HEK293 (cell line): ENCODE data around the gene PPP4R4.

ENCODE experiments used
- CTCF ChIA-PET: fragments of 350-600 bp; formaldehyde crosslinking; extraction: SDS; loops from one replicate; lab custom pipeline; 2021; ENCODE audit warnings: antibody characterized with exemption; lab: Yijun Ruan, JAX
- POLR2A ChIA-PET: fragments of 300-600 bp; formaldehyde crosslinking; extraction: SDS; loops from one replicate; lab custom pipeline; 2020; ENCODE audit warnings: antibody characterized with exemption, inconsistent platforms; lab: Yijun Ruan, JAX
- H3K27ac ChIP-seq: fragments of 200-500 bp; sonication (Bioruptor generic); 2 replicates; pipeline ENCODE4 v1.5.1; 2014; ENCODE audit warnings: low read depth, low read length, control low read depth, inconsistent platforms; ENCODE audit errors: extremely low read depth
- H3K36me3 ChIP-seq, 2 experiments: fragments of 200-500 bp in 1 of 2; sonication (Bioruptor generic) in 1 of 2; 1 replicate in 1 of 2; 2 replicates in 1 of 2; pipeline ENCODE4 v1.5.1; 2014 to 2017; ENCODE audit warnings: inconsistent platforms in 2 of 2, low read length in 2 of 2; ENCODE audit not compliant: control insufficient read depth in 2 of 2, insufficient read depth in 1 of 2
- H3K4me1 ChIP-seq: fragments of 200-500 bp; sonication (Bioruptor generic); 2 replicates; pipeline ENCODE4 v1.5.1; 2014; ENCODE audit warnings: mild to moderate bottlenecking, low read length, inconsistent platforms; ENCODE audit not compliant: control insufficient read depth, insufficient read depth
- H3K4me3 ChIP-seq: 2 replicates; pipeline ENCODE4 v1.5.1; 2011; ENCODE audit warnings: low read depth, mild to moderate bottlenecking, control low read depth, low read length, moderate library complexity
- H3K9me3 ChIP-seq: fragments of 200-500 bp; sonication (Bioruptor generic); 2 replicates; pipeline ENCODE4 v1.5.1; 2014; ENCODE audit warnings: low read depth, low read length, inconsistent platforms; ENCODE audit not compliant: control insufficient read depth, insufficient read depth
- GFI1B ChIP-seq: fragments of 450-650 bp; formaldehyde crosslinking; IDR thresholded peaks from 2 replicates; pipeline ENCODE4 v1.5.1; 2016; ENCODE audit warnings: missing biosample characterization, missing genetic modification characterization
- GLI2 ChIP-seq: fragments of 450-650 bp; formaldehyde crosslinking; IDR thresholded peaks from 2 replicates; pipeline ENCODE4; 2017; ENCODE audit warnings: missing biosample characterization, missing genetic modification characterization, low read depth, borderline replicate concordance
- HOXC10 ChIP-seq: sonication (generic); formaldehyde crosslinking; IDR thresholded peaks from 2 replicates; pipeline ENCODE4 v1.8.1; 2023; ENCODE audit warnings: mild to moderate bottlenecking, missing genetic modification reagents
- SCRT1 ChIP-seq: fragments of 450-650 bp; formaldehyde crosslinking; IDR thresholded peaks from 2 replicates; pipeline ENCODE4 v1.5.1; 2016; ENCODE audit warnings: missing biosample characterization, missing genetic modification characterization, borderline replicate concordance
- ZBTB11 ChIP-seq: fragments of 450-650 bp; formaldehyde crosslinking; conservative IDR thresholded peaks from 2 replicates; pipeline ENCODE4 v1.5.1; 2016; ENCODE audit warnings: low read depth, missing biosample characterization, missing genetic modification characterization
- ZBTB21 ChIP-seq: fragments of 450-650 bp; formaldehyde crosslinking; IDR thresholded peaks from 2 replicates; pipeline ENCODE4 v1.5.1; 2017; ENCODE audit warnings: missing biosample characterization, missing genetic modification characterization
- ZNF138 ChIP-seq: fragments of 450-650 bp; formaldehyde crosslinking; IDR thresholded peaks from 2 replicates; pipeline ENCODE4 v1.5.1; 2016; ENCODE audit warnings: missing biosample characterization, missing genetic modification characterization, borderline replicate concordance
- ZNF155 ChIP-seq: fragments of 450-650 bp; formaldehyde crosslinking; IDR thresholded peaks from 2 replicates; pipeline ENCODE4 v1.5.1; 2016; ENCODE audit warnings: missing biosample characterization, missing genetic modification characterization
- ZNF354C ChIP-seq: fragments of 450-650 bp; formaldehyde crosslinking; IDR thresholded peaks from 2 replicates; pipeline ENCODE4 v1.5.1; 2016; ENCODE audit warnings: missing biosample characterization, missing genetic modification characterization, low read depth, borderline replicate concordance
- ZNF433 ChIP-seq: fragments of 450-650 bp; formaldehyde crosslinking; IDR thresholded peaks from 2 replicates; pipeline ENCODE4 v1.5.1; 2016; ENCODE audit warnings: missing biosample characterization, missing genetic modification characterization, low read depth
- ZNF513 ChIP-seq: fragments of 450-650 bp; IDR thresholded peaks from 2 replicates; pipeline ENCODE4 v1.5.1; 2018; ENCODE audit warnings: missing biosample characterization, missing genetic modification characterization
- ZNF558 ChIP-seq: fragments of 450-650 bp; formaldehyde crosslinking; IDR thresholded peaks from 2 replicates; pipeline ENCODE4 v1.5.1; 2016; ENCODE audit warnings: missing biosample characterization, missing genetic modification characterization
- ZNF600 ChIP-seq: fragments of 450-650 bp; formaldehyde crosslinking; IDR thresholded peaks from 2 replicates; pipeline ENCODE4 v1.5.1; 2016; ENCODE audit warnings: missing biosample characterization, missing genetic modification characterization
- ZNF777 ChIP-seq: fragments of 450-650 bp; formaldehyde crosslinking; IDR thresholded peaks from 2 replicates; pipeline ENCODE4 v1.5.1; 2017; ENCODE audit warnings: missing biosample characterization, missing genetic modification characterization, borderline replicate concordance
- ZNF785 ChIP-seq: fragments of 450-650 bp; formaldehyde crosslinking; IDR thresholded peaks from 2 replicates; pipeline ENCODE4 v1.5.1; 2016; ENCODE audit warnings: missing biosample characterization, missing genetic modification characterization
- ZSCAN16 ChIP-seq: fragments of 450-650 bp; formaldehyde crosslinking; IDR thresholded peaks from 2 replicates; pipeline ENCODE4 v1.5.1; 2016; ENCODE audit warnings: missing biosample characterization, missing genetic modification characterization

The PPP4R4 gene

DNA sequence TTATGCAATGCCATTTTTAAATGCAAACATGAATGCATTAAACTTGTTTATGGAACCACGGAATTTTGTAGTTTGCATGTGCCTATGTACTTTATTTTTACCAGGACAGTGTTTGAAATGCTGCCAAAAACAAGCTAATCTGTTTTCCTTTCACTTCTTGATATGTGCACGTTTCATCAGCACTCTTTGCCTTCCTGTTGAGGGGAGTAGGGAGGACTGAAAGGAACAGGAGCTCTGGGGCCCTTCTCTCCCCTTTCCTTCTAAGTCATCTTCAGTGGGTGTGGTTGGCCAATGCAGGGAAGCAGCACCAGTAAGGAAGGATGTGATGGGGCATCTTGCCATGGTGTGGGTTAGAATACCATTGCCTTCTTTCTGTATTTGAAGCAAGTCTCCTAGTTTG lies 12.1 kb upstream of the PPP4R4 start:
- Histone ChIP-seq H3K27ac (no peak overlapping the region), H3K4me3 (no peak overlapping the region), H3K9me3 (no peaks in the 10 kb centered on the region), H3K36me3 (no peaks in the 10 kb centered on the region), H3K4me1 (no peaks in the 10 kb centered on the region; the same call in 1 of the 2 replicates)
- no peak for TF ChIP-seq ZBTB21 (tag by site-specific recombination)
- TF ChIP-seq ZNF777: no peak
- no peak for TF ChIP-seq GLI2 (tag by site-specific recombination)
- no peak for TF ChIP-seq ZNF513 (tag by site-specific recombination)
- CTCF ChIA-PET: interaction anchor here (0.8 to 2.7 kb wide), 2 partner anchors 9 to 25 kb away, joined by 3 to 13 read pairs; no protein-coding TSS in a partner anchor
- POLR2A ChIA-PET: no interaction called here

DNA sequence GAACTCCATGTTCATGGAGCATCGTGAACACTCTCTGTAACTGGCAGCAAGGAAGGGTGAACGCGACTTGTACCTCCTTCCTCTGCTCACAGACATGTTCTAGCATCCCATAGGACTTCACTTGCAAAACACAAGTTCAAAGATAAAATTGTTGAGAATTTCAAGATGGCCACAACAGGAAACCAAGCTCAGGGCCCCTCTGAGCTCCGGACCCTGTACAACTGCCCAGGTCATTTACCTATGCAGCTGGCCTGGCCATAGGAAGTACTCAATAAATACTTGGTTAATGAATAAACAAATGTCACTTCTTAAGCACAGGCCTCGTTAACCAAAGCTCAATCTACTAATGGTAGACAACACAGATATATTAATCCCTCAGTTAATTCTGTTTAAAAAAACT lies 11.7 kb upstream of the PPP4R4 start:
- Histone ChIP-seq H3K9me3 (no peaks in the 10 kb centered on the region), H3K36me3 (no peaks in the 10 kb centered on the region), H3K27ac (no peak overlapping the region), H3K4me3 (no peak overlapping the region), H3K4me1 (no peaks in the 10 kb centered on the region; the same call in 1 of the 2 replicates)
- ChIA-PET CTCF (interaction anchor here (1.1 to 2.7 kb wide), 3 partner anchors 26 to 126 kb away, joined by 5 to 13 read pairs (median 7); no protein-coding TSS in a partner anchor), POLR2A (no interaction called here)
- TF ChIP-seq GFI1B (tag by site-specific recombination) (no peak), ZNF433 (tag by site-specific recombination) (no peak), ZNF785 (tag by site-specific recombination) (no peak)
- TF ChIP-seq, all 188 proteins: peak for 0

GRCh38 chr14:94163796-94164195 lies 10.3 kb upstream of the PPP4R4 start:
- Histone ChIP-seq H3K4me1 (no peaks in the 10 kb centered on the region; the same call in 1 of the 2 replicates), H3K4me3 (no peak overlapping the region), H3K36me3 (no peaks in the 10 kb centered on the region), H3K9me3 (no peaks in the 10 kb centered on the region), H3K27ac (no peak overlapping the region)
- CTCF ChIA-PET: interaction anchor here (1.0 to 1.4 kb wide), 2 partner anchors 27 to 127 kb away, joined by 5 read pairs; no protein-coding TSS in a partner anchor
- TF ChIP-seq ZNF600 (tag by site-specific recombination) (no peak), ZNF558 (tag by site-specific recombination) (no peak), ZSCAN16 (tag by site-specific recombination) (no peak), ZNF155 (tag by site-specific recombination) (no peak), ZNF433 (tag by site-specific recombination) (no peak), ZNF354C (tag by site-specific recombination) (no peak), ZNF138 (tag by site-specific recombination) (no peak), SCRT1 (no peak), ZBTB11 (tag by site-specific recombination) (no peak), HOXC10 (no peak), GFI1B (tag by site-specific recombination) (no peak)
- POLR2A ChIA-PET: no interaction called here
